OCI-LY1 (cell line): ENCODE data around the gene POLR3A.

ENCODE experiments used
- H2AFZ ChIP-seq: fragments of 200-600 bp; sonication (generic), shearing (Covaris generic); 2 replicates; pipeline ENCODE4 v1.6.0; 2014; ENCODE audit warnings: antibody characterized with exemption, mild to moderate bottlenecking, low read length
- H3F3A ChIP-seq: fragments of 200-600 bp; sonication (generic), shearing (Covaris generic); 2 replicates; pipeline ENCODE4 v1.6.0; 2014; ENCODE audit warnings: mild to moderate bottlenecking, antibody characterized with exemption, low read length, moderate library complexity; ENCODE audit not compliant: insufficient read depth
- H3K27ac ChIP-seq: fragments of 200-600 bp; sonication (generic); 2 replicates; pipeline ENCODE4 v1.5.1; 2014; ENCODE audit warnings: low read length, mixed run types, mild to moderate bottlenecking, low read depth; ENCODE audit not compliant: poor library complexity, severe bottlenecking
- H3K27me3 ChIP-seq: fragments of 200-600 bp; sonication (generic); 2 replicates; pipeline ENCODE4 v1.6.0; 2014; ENCODE audit warnings: antibody characterized with exemption, mild to moderate bottlenecking, low read length, moderate library complexity; ENCODE audit not compliant: insufficient read depth
- H3K36me3 ChIP-seq: fragments of 200-600 bp; sonication (generic); 2 replicates; pipeline ENCODE4 v1.6.1; 2014; ENCODE audit warnings: mild to moderate bottlenecking, antibody characterized with exemption, low read length, moderate library complexity, mixed read lengths; ENCODE audit not compliant: insufficient read depth
- H3K4me1 ChIP-seq: fragments of 200-600 bp; sonication (generic); 2 replicates; pipeline ENCODE4 v1.5.1; 2014; ENCODE audit warnings: mild to moderate bottlenecking, low read length, moderate library complexity; ENCODE audit not compliant: insufficient read depth, severe bottlenecking
- H3K4me2 ChIP-seq: fragments of 200-600 bp; sonication (generic), shearing (Covaris generic); 2 replicates; pipeline ENCODE4 v1.6.1; 2014; ENCODE audit warnings: low read length
- H3K4me3 ChIP-seq: fragments of 200-600 bp; sonication (generic); 2 replicates; pipeline ENCODE4 v1.5.1; 2014; ENCODE audit warnings: low read length, low read depth, mild to moderate bottlenecking, mixed read lengths; ENCODE audit not compliant: poor library complexity, severe bottlenecking
- H3K79me2 ChIP-seq: fragments of 200-600 bp; shearing (Covaris generic); 2 replicates; pipeline ENCODE4 v1.6.1; 2016; ENCODE audit warnings: mixed run types, low read length, mixed read lengths; ENCODE audit not compliant: insufficient read depth
- H3K9ac ChIP-seq: fragments of 200-600 bp; sonication (generic), shearing (Covaris generic); 2 replicates; pipeline ENCODE4 v1.6.1; 2014; ENCODE audit warnings: mild to moderate bottlenecking, low read length, mixed read lengths
- H3K9me2 ChIP-seq: fragments of 200-600 bp; sonication (generic), shearing (Covaris generic); 2 replicates; pipeline ENCODE4 v1.6.1; 2014; ENCODE audit warnings: low read depth, mild to moderate bottlenecking, low read length, mixed read lengths
- H3K9me3 ChIP-seq: fragments of 200-600 bp; shearing (Covaris generic); 2 replicates; pipeline ENCODE4 v1.6.1; 2014; ENCODE audit warnings: low read length, mixed read lengths
- H4K20me1 ChIP-seq: fragments of 200-600 bp; sonication (generic), shearing (Covaris generic); 2 replicates; pipeline ENCODE4 v1.6.0; 2016; ENCODE audit warnings: mild to moderate bottlenecking, low read length; ENCODE audit not compliant: insufficient read depth
- EZH2 ChIP-seq: fragments of 200-600 bp; sonication (generic), shearing (Covaris generic); IDR thresholded peaks from 2 replicates; pipeline ENCODE4 v1.8.0; 2017; ENCODE audit warnings: borderline replicate concordance, mixed run types, mild to moderate bottlenecking, antibody characterized with exemption, low read length, moderate library complexity, mixed read lengths
- TF ChIP-seq, protein P1 (sequence below): fragments of 200-600 bp; sonication (generic), shearing (Covaris generic); IDR thresholded peaks from 2 replicates; pipeline ENCODE4 v1.5.1; 2017; ENCODE audit warnings: mild to moderate bottlenecking, antibody characterized with exemption, low read length, moderate library complexity, mixed read lengths

Gene POLR3A

DNA sequence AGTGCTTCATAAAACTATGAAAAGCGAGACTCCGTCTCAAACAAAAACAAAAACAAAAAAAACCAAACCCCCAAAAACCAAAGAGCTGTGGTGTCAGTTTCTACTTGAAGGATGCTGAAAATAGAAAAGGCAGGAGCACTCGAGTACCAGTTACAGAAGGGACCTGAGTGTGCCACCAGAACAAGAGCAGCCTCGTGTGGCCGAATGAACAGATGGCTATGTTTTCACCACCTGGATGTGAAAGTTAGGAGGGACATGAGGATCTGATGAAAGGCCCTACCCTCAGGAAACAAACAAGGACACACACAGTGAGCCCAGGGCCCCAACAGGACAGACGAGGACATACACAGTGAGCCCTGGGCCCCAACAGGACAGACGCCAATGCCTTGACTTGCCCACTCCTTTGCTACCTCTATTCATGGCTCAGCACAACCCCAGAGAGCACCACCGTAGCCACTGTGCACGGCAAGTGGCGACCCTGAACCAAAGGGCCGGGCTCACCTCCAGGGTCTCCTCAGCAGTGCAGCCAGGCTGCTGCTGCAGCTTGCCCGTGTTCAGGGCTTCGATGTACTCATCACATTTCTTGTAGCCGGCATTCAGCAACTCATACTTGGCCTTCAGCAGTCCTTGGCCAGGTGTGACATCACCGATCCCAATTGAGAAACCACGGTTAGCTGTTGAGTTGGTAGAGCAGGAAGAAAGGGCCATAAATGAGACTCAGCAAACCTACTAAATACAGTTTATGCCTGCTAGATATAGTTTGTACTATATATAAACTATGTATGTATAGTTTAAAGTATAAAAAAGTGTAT, 24.9 kb downstream of the POLR3A start:
- Histone ChIP-seq H3K79me2 (no peaks in the 10 kb centered on the region), H3K4me1 (no peaks in the 10 kb centered on the region), H3K27me3 (no peaks in the 10 kb centered on the region), H3K4me3 (no peak overlapping the region), H3K9ac (no peak overlapping the region), H3K9me2 (no peaks in the 10 kb centered on the region), H3F3A (no peaks in the 10 kb centered on the region), H4K20me1 (no peaks in the 10 kb centered on the region), H3K9me3 (no peaks in the 10 kb centered on the region), H3K27ac (no peak overlapping the region), H3K4me2 (no peak overlapping the region), H2AFZ (no peak overlapping the region), H3K36me3 (peaks cover 85% of the 10 kb centered on the region)
- TF ChIP-seq EZH2: no peak
- TF ChIP-seq, protein P1, sequence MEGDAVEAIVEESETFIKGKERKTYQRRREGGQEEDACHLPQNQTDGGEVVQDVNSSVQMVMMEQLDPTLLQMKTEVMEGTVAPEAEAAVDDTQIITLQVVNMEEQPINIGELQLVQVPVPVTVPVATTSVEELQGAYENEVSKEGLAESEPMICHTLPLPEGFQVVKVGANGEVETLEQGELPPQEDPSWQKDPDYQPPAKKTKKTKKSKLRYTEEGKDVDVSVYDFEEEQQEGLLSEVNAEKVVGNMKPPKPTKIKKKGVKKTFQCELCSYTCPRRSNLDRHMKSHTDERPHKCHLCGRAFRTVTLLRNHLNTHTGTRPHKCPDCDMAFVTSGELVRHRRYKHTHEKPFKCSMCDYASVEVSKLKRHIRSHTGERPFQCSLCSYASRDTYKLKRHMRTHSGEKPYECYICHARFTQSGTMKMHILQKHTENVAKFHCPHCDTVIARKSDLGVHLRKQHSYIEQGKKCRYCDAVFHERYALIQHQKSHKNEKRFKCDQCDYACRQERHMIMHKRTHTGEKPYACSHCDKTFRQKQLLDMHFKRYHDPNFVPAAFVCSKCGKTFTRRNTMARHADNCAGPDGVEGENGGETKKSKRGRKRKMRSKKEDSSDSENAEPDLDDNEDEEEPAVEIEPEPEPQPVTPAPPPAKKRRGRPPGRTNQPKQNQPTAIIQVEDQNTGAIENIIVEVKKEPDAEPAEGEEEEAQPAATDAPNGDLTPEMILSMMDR: no peak

DNA sequence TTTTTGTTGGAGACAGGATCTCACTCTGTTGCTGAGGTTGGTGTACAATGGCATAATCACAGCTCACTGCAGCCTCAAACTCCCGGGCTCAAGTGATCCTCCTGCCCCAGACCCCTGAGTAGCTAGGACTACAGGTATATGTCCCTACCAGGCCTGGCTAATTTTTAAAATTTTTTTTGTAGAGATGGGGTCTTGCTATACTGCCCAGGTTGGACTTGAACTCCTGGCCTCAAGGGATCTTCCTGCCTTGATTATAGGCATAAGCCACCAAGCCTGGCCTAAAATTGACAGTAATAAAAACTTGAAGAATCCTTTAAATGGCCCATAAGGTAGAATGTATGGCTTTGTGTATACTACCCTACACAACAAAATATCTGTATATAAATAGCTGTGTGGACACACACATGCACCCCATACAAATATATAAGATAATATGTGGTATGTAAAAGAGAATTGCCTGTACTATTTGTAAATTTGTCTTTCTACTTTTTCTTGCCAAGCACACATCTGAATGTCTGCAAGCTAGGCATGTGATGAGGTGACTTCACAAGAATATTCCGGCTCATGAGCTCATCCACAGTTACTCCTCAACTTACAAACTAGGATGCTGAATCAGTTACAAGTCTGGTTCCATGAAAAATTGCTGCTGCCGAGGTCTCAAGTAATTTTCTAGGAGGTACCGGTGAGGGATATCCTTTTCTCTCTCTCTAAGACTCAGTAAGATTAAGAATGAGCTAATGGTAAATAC, 26.6 kb downstream of the POLR3A start:
- Histone ChIP-seq H3K9me2 (no peaks in the 10 kb centered on the region), H3K4me1 (no peaks in the 10 kb centered on the region), H3K79me2 (no peaks in the 10 kb centered on the region), H3K27me3 (no peaks in the 10 kb centered on the region), H3K9ac (no peak overlapping the region), H3K36me3 (peaks cover 79% of the 10 kb centered on the region), H3F3A (no peaks in the 10 kb centered on the region), H4K20me1 (no peaks in the 10 kb centered on the region), H3K9me3 (no peaks in the 10 kb centered on the region), H3K27ac (no peak overlapping the region), H3K4me3 (no peak overlapping the region), H3K4me2 (no peak overlapping the region), H2AFZ (no peak overlapping the region)
- TF ChIP-seq EZH2: no peak
- TF ChIP-seq, protein P1: no peak

DNA sequence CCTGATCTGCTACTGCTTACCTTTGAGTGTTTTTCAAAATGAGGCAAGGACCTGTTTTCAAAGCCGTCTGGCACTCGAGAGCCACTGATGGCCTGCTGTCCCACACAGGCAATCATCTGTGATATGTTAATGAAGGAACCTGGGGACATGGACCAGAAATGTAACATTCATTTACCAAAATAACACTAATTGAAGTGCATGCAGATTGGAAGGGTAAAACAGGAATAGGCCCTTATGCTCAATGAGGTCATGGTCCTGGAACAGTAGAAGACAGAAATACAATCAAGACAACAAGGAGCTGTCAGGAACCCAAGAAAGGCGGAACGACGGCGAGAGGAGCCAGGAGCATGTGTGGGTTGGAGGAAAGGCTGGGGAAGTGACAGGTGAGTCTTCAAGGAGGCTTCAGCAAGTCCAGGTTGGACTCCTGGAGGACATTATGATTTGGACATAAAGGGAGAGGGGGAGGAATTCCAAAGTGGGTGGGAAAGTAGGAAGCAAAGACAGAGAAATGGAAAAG, 28.3 kb downstream of the POLR3A start:
- Histone ChIP-seq H3K9me3 (no peaks in the 10 kb centered on the region), H3K9me2 (no peaks in the 10 kb centered on the region), H3K36me3 (peaks cover 67% of the 10 kb centered on the region), H2AFZ (no peak overlapping the region), H3K4me2 (no peak overlapping the region), H3K9ac (no peak overlapping the region), H3K27me3 (no peaks in the 10 kb centered on the region), H3K4me3 (no peak overlapping the region), H3F3A (no peaks in the 10 kb centered on the region), H3K4me1 (no peaks in the 10 kb centered on the region), H3K79me2 (no peaks in the 10 kb centered on the region), H4K20me1 (no peaks in the 10 kb centered on the region), H3K27ac (no peak overlapping the region)
- TF ChIP-seq EZH2: no peak
- TF ChIP-seq, protein P1: no peak
